ENCODE data around the gene ZFHX3.

Gene ZFHX3

GRCh38 chr16:72946474-72947194 lies 101.3 kb downstream of the ZFHX3 start:
- no peak for DNase-seq

GRCh38 chr16:72946063-72946462 lies 101.9 kb downstream of the ZFHX3 start:
- no peak for DNase-seq

GRCh38 chr16:72945611-72946010 lies 102.3 kb downstream of the ZFHX3 start:
- DNase-seq = no peak

- DNase-seq = no peak
Observed at GRCh38 chr16:72944757-72945485, 103.0 kb downstream of the ZFHX3 start.

GRCh38 chr16:72942021-72942420 lies 105.9 kb downstream of the ZFHX3 start:
- DNase-seq = no peak

GRCh38 chr16:72940886-72941285 lies 107.0 kb downstream of the ZFHX3 start:
- no peak for DNase-seq

GRCh38 chr16:72939247-72939646 lies 108.7 kb downstream of the ZFHX3 start:
- no peak for DNase-seq

GRCh38 chr16:72938795-72939164 lies 109.1 kb downstream of the ZFHX3 start:
- no peak for DNase-seq

- no peak for DNase-seq
Observed at GRCh38 chr16:72937916-72938794, 109.8 kb downstream of the ZFHX3 start.

- no peak for DNase-seq
Observed at GRCh38 chr16:72937360-72937759, 110.6 kb downstream of the ZFHX3 start.

GRCh38 chr16:72936408-72936807 lies 111.5 kb downstream of the ZFHX3 start:
- no peak for DNase-seq

- no peak for DNase-seq
Observed at GRCh38 chr16:72935896-72936295, 112.0 kb downstream of the ZFHX3 start.

- no peak for DNase-seq
Observed at GRCh38 chr16:72934636-72935403, 113.1 kb downstream of the ZFHX3 start.

GRCh38 chr16:72932677-72933335 lies 115.1 kb downstream of the ZFHX3 start:
- DNase-seq = no peak

- no peak for DNase-seq
Observed at GRCh38 chr16:72932050-72932449, 115.9 kb downstream of the ZFHX3 start.

- no peak for DNase-seq
Observed at GRCh38 chr16:72930396-72930795, 117.5 kb downstream of the ZFHX3 start.

GRCh38 chr16:72928090-72928981 lies 119.6 kb downstream of the ZFHX3 start:
- no peak for DNase-seq

- DNase-seq = no peak
Observed at GRCh38 chr16:72927199-72928089, 120.5 kb downstream of the ZFHX3 start.

- DNase-seq = no peak
Observed at GRCh38 chr16:72926177-72927070, 121.5 kb downstream of the ZFHX3 start.

All from activated naive CD4-positive, alpha-beta T cell treated with anti-CD3 and anti-CD28 coated beads, Interleukin-2, amount 50 U/mL, for 16 hours (primary cell).